ENCODE results near the gene ZKSCAN7. TPM values are rescaled to one million over a fixed set of nuclear protein-coding genes. Genes with fewer than 3 reads are reported as not detected.

ZKSCAN7 gene
- total RNA-seq, result 5.2 and 5.7 TPM in 2 replicates

GRCh38 chr3:44554626-44555592, at the start of gene ZKSCAN7:
Gene ZKSCAN7, plus strand, starts transcription at chr3:44555193. Its CDS starts 1,855 bp downstream, at chr3:44557048.

GRCh38 chr3:44584646-44585501, 29.9 kb downstream of the ZKSCAN7 start, which contains the start of gene ZNF660:
Gene ZNF660, plus strand, starts transcription at chr3:44584964. Its CDS starts 9,230 bp downstream, at chr3:44594194.

Other genes starting within 250 kb of the ZKSCAN7 start
- 23.1 and 28.1 TPM in 2 replicates for gene TCAIM, start 216.4 kb upstream of the ZKSCAN7 start, total RNA-seq
- gene ZNF445, start 77.5 kb upstream of the ZKSCAN7 start, total RNA-seq, result 6.5 and 8.2 TPM in 2 replicates
- 1.1 and 1.5 TPM in 2 replicates for gene ZNF660, start 29.8 kb downstream of the ZKSCAN7 start, total RNA-seq
- 15.1 and 17.0 TPM in 2 replicates for gene ZNF197, start 69.8 kb downstream of the ZKSCAN7 start, total RNA-seq
- 10.4 and 10.7 TPM in 2 replicates for gene ZNF35, start 93.5 kb downstream of the ZKSCAN7 start, total RNA-seq
- 5.2 and 5.9 TPM in 2 replicates for gene ZNF502, start 157.5 kb downstream of the ZKSCAN7 start, total RNA-seq
- 6.1 and 7.3 TPM in 2 replicates for gene ZNF501, start 174.4 kb downstream of the ZKSCAN7 start, total RNA-seq
- gene KIAA1143, start 206.4 kb downstream of the ZKSCAN7 start, total RNA-seq, result 19.7 and 21.8 TPM in 2 replicates
- 6.5 and 11.0 TPM in 2 replicates for gene KIF15, start 206.6 kb downstream of the ZKSCAN7 start, total RNA-seq

Data from aortic smooth muscle cell (primary cell).